IgD-negative memory B cell (primary cell): ENCODE measurements around the gene SOX3. TPM values are rescaled to one million over a fixed set of nuclear protein-coding genes. Genes with fewer than 3 reads are reported as not detected.
A peak's percentile ranks its signal among the peaks of the same experiment; 100 is the strongest.

Experiments
- H3K27ac Mint-ChIP-seq, 3 donors: one replicate each; pipeline ENCODE4 v1.8.0; 2020 to 2022; ENCODE audit warnings: mild to moderate bottlenecking in 3 of 3, mixed read lengths in 3 of 3, moderate library complexity in 1 of 3
- H3K27me3 Mint-ChIP-seq: one replicate; pipeline ENCODE4 v1.8.0; 2021; ENCODE audit warnings: mixed read lengths
- H3K36me3 Mint-ChIP-seq: one replicate; pipeline ENCODE4 v1.8.0; 2020; ENCODE audit warnings: mild to moderate bottlenecking, mixed read lengths
- H3K4me1 Mint-ChIP-seq, 3 donors: one replicate each; pipeline ENCODE4 v1.8.0; 2020 to 2022; ENCODE audit warnings: mixed read lengths in 3 of 3, mild to moderate bottlenecking in 1 of 3
- H3K4me3 Mint-ChIP-seq, 4 donors: one replicate each; pipeline ENCODE4 v1.8.0; 2020 to 2022; ENCODE audit warnings: mild to moderate bottlenecking in 4 of 4, mixed read lengths in 4 of 4, moderate library complexity in 3 of 4
- H3K9me3 Mint-ChIP-seq, 3 donors: one replicate each; pipeline ENCODE4 v1.8.0; 2020 to 2021; ENCODE audit warnings: mixed read lengths in 3 of 3, mild to moderate bottlenecking in 1 of 3
- polyA plus RNA-seq: library from polyadenylated mRNA; unstranded; fragments of 300-500 nt; fragmentation: Illumina TruSeq; gene quantifications from one replicate; pipeline ENCODE4 v1.2.3, GENCODE V29; 2021

Gene SOX3
- polyA plus RNA-seq, 1 donor from 2014 or later: not detected

GRCh38 chrX:140503714-140504351 is 1.0 kb downstream of the SOX3 start:
- Mint-ChIP-seq H3K36me3 (no peaks in the 10 kb centered on the region), H3K4me3 (no peak overlapping the region), H3K9me3 (peaks cover 0 to 5% (median 0%) of the 10 kb centered on the region in 3 donors), H3K27ac (no peak overlapping the region), H3K4me1 (peaks cover 0 to 2% (median 1%) of the 10 kb centered on the region in 3 donors), H3K27me3 (peaks cover 23% of the 10 kb centered on the region)

GRCh38 chrX:140503238-140503601 is 1.6 kb downstream of the SOX3 start:
- Mint-ChIP-seq H3K4me3 (peak overlapping the region in 2 of 4 donors; percentile 72 to 75), H3K36me3 (no peaks in the 10 kb centered on the region), H3K27ac (no peak overlapping the region), H3K9me3 (peaks cover 0 to 6% (median 0%) of the 10 kb centered on the region in 3 donors), H3K4me1 (peaks cover 0 to 2% (median 1%) of the 10 kb centered on the region in 3 donors), H3K27me3 (peaks cover 23% of the 10 kb centered on the region)

GRCh38 chrX:140502491-140503237 is 2.2 kb downstream of the SOX3 start:
- Mint-ChIP-seq H3K4me3 (peak overlapping the region in 2 of 4 donors; percentile 12 to 72), H3K4me1 (peaks cover 0 to 2% (median 1%) of the 10 kb centered on the region in 3 donors), H3K27ac (no peak overlapping the region), H3K9me3 (peaks cover 0 to 6% (median 0%) of the 10 kb centered on the region in 3 donors), H3K36me3 (no peaks in the 10 kb centered on the region), H3K27me3 (peaks cover 23% of the 10 kb centered on the region)

GRCh38 chrX:140501940-140502468 is 2.9 kb downstream of the SOX3 start:
- Mint-ChIP-seq H3K27ac (peak overlapping the region in 1 of 3 donors; percentile 59), H3K4me1 (peaks cover 0 to 2% (median 1%) of the 10 kb centered on the region in 3 donors), H3K9me3 (peaks cover 0 to 6% (median 0%) of the 10 kb centered on the region in 3 donors), H3K4me3 (no peak overlapping the region), H3K27me3 (peaks cover 16% of the 10 kb centered on the region), H3K36me3 (no peaks in the 10 kb centered on the region)

GRCh38 chrX:140501321-140501720 is 3.5 kb downstream of the SOX3 start:
- Mint-ChIP-seq H3K4me1 (peaks cover 0 to 3% (median 1%) of the 10 kb centered on the region in 3 donors), H3K4me3 (no peak overlapping the region), H3K36me3 (no peaks in the 10 kb centered on the region), H3K27ac (peak overlapping the region in 1 of 3 donors; percentile 5), H3K9me3 (peaks cover 0 to 6% (median 0%) of the 10 kb centered on the region in 3 donors), H3K27me3 (peaks cover 12% of the 10 kb centered on the region)

GRCh38 chrX:140500441-140500840 is 4.4 kb downstream of the SOX3 start:
- H3K27me3 Mint-ChIP-seq: peaks cover 12% of the 10 kb centered on the region
- no peak overlapping the region for H3K27ac Mint-ChIP-seq
- H3K4me1 Mint-ChIP-seq: peaks cover 0 to 3% (median 1%) of the 10 kb centered on the region in 3 donors
- no peaks in the 10 kb centered on the region for H3K36me3 Mint-ChIP-seq
- H3K4me3 Mint-ChIP-seq: no peak overlapping the region
- H3K9me3 Mint-ChIP-seq: peaks cover 0 to 6% (median 0%) of the 10 kb centered on the region in 3 donors

GRCh38 chrX:140495739-140496138 is 9.1 kb downstream of the SOX3 start:
- Mint-ChIP-seq H3K27ac (no peak overlapping the region), H3K9me3 (peaks cover 1 to 5% (median 4%) of the 10 kb centered on the region in 3 donors), H3K4me3 (no peak overlapping the region), H3K27me3 (peaks cover 7% of the 10 kb centered on the region), H3K4me1 (peaks cover 0 to 2% (median 0%) of the 10 kb centered on the region in 3 donors), H3K36me3 (no peaks in the 10 kb centered on the region)

GRCh38 chrX:140492066-140492994 is 12.5 kb downstream of the SOX3 start:
- H3K36me3 Mint-ChIP-seq: no peaks in the 10 kb centered on the region
- H3K9me3 Mint-ChIP-seq: peaks cover 0 to 5% (median 1%) of the 10 kb centered on the region in 3 donors
- no peak overlapping the region for H3K4me3 Mint-ChIP-seq
- H3K27ac Mint-ChIP-seq: no peak overlapping the region
- peaks cover 0 to 2% (median 0%) of the 10 kb centered on the region in 3 donors for H3K4me1 Mint-ChIP-seq
- H3K27me3 Mint-ChIP-seq: peaks cover 1% of the 10 kb centered on the region

GRCh38 chrX:140480765-140481164 is 24.1 kb downstream of the SOX3 start:
- H3K9me3 Mint-ChIP-seq: peaks cover 4 to 10% (median 6%) of the 10 kb centered on the region in 3 donors
- no peaks in the 10 kb centered on the region for H3K27me3 Mint-ChIP-seq
- no peak overlapping the region for H3K4me3 Mint-ChIP-seq
- peaks cover 3% of the 10 kb centered on the region for H3K36me3 Mint-ChIP-seq
- H3K4me1 Mint-ChIP-seq: no peaks in the 10 kb centered on the region
- H3K27ac Mint-ChIP-seq: no peak overlapping the region

GRCh38 chrX:140477987-140478386 is 26.9 kb downstream of the SOX3 start:
- peaks cover 6 to 14% (median 7%) of the 10 kb centered on the region in 3 donors for H3K9me3 Mint-ChIP-seq
- H3K36me3 Mint-ChIP-seq: peaks cover 3% of the 10 kb centered on the region
- no peaks in the 10 kb centered on the region for H3K27me3 Mint-ChIP-seq
- no peak overlapping the region for H3K4me3 Mint-ChIP-seq
- H3K27ac Mint-ChIP-seq: no peak overlapping the region
- H3K4me1 Mint-ChIP-seq: no peaks in the 10 kb centered on the region

- H3K4me3 Mint-ChIP-seq: no peak overlapping the region
- no peaks in the 10 kb centered on the region for H3K4me1 Mint-ChIP-seq
- peaks cover 6 to 17% (median 13%) of the 10 kb centered on the region in 3 donors for H3K9me3 Mint-ChIP-seq
- no peaks in the 10 kb centered on the region for H3K27me3 Mint-ChIP-seq
- H3K36me3 Mint-ChIP-seq: peaks cover 3% of the 10 kb centered on the region
- H3K27ac Mint-ChIP-seq: no peak overlapping the region
Observed at GRCh38 chrX:140475025-140475424, 29.8 kb downstream of the SOX3 start.

- H3K4me1 Mint-ChIP-seq: no peaks in the 10 kb centered on the region
- H3K9me3 Mint-ChIP-seq: peaks cover 0 to 9% (median 0%) of the 10 kb centered on the region in 3 donors
- no peaks in the 10 kb centered on the region for H3K36me3 Mint-ChIP-seq
- peaks cover 2% of the 10 kb centered on the region for H3K27me3 Mint-ChIP-seq
- no peak overlapping the region for H3K27ac Mint-ChIP-seq
- no peak overlapping the region for H3K4me3 Mint-ChIP-seq
Observed at GRCh38 chrX:140467211-140467610, 37.7 kb downstream of the SOX3 start.
